Stimulated activated CD4-positive, alpha-beta T cell treated with anti-CD3 and anti-CD28 coated beads, Interleukin-1b, Interleukin-23, amount 100 ng/mL, for 4 hours (primary cell): ENCODE results near the gene RGL1.

Experiments
- DNase-seq, 2 donors: peaks; one replicate each; pipeline ENCODE4 v3.0.0-alpha.2; 2020; ENCODE audit warnings: low read depth in 2 of 2

The RGL1 gene

GRCh38 chr1:183821309-183821888 is 16.5 kb downstream of the RGL1 start:
- DNase-seq: no peak

GRCh38 chr1:183821889-183822611 is 17.1 kb downstream of the RGL1 start:
- DNase-seq: no peak

- no peak for DNase-seq
Observed at GRCh38 chr1:183824291-183824690, 19.4 kb downstream of the RGL1 start.

GRCh38 chr1:183827801-183828200 is 22.9 kb downstream of the RGL1 start:
- DNase-seq: no peak

GRCh38 chr1:183830389-183830788 is 25.5 kb downstream of the RGL1 start:
- no peak for DNase-seq

- no peak for DNase-seq
Observed at GRCh38 chr1:183831311-183831710, 26.4 kb downstream of the RGL1 start.

- no peak for DNase-seq
Observed at GRCh38 chr1:183832459-183832858, 27.5 kb downstream of the RGL1 start.

GRCh38 chr1:183834568-183834967 is 29.6 kb downstream of the RGL1 start:
- no peak for DNase-seq

- no peak for DNase-seq
Observed at GRCh38 chr1:183836598-183836997, 31.7 kb downstream of the RGL1 start.

GRCh38 chr1:183837062-183837461 is 32.1 kb downstream of the RGL1 start:
- no peak for DNase-seq

- DNase-seq: no peak
Observed at GRCh38 chr1:183838221-183838620, 33.3 kb downstream of the RGL1 start.

GRCh38 chr1:183840140-183840539 is 35.2 kb downstream of the RGL1 start:
- DNase-seq: no peak

- no peak for DNase-seq
Observed at GRCh38 chr1:183841550-183841949, 36.6 kb downstream of the RGL1 start.

- DNase-seq: no peak
Observed at GRCh38 chr1:183841950-183842794, 37.3 kb downstream of the RGL1 start.

GRCh38 chr1:183842795-183843144 is 37.9 kb downstream of the RGL1 start:
- no peak for DNase-seq

- DNase-seq: no peak
Observed at GRCh38 chr1:183844806-183845205, 39.9 kb downstream of the RGL1 start.

GRCh38 chr1:183845681-183846080 is 40.8 kb downstream of the RGL1 start:
- no peak for DNase-seq

- no peak for DNase-seq
Observed at GRCh38 chr1:183847641-183848040, 42.7 kb downstream of the RGL1 start.

GRCh38 chr1:183850852-183851251 is 45.9 kb downstream of the RGL1 start:
- DNase-seq: no peak

- no peak for DNase-seq
Observed at GRCh38 chr1:183859119-183859518, 54.2 kb downstream of the RGL1 start.

- DNase-seq: no peak
Observed at GRCh38 chr1:183859831-183860230, 54.9 kb downstream of the RGL1 start.

- no peak for DNase-seq
Observed at GRCh38 chr1:183862967-183863366, 58.0 kb downstream of the RGL1 start.

GRCh38 chr1:183863852-183864251 is 58.9 kb downstream of the RGL1 start:
- no peak for DNase-seq
